SK-MEL-5 (cell line): ENCODE measurements around the gene SMCO4. TPM values are rescaled to one million over a fixed set of nuclear protein-coding genes. Genes with fewer than 3 reads are reported as not detected.
A peak's percentile ranks its signal among the peaks of the same experiment; 100 is the strongest.

Experiments
- DNase-seq: peaks from one replicate; pipeline ENCODE4 v3.0.0-alpha.2; 2016; ENCODE audit warnings: low read depth, low spot score
- in situ Hi-C: cut with HindIII; loops from 2 replicates; pipeline ENCODE4 v1.10.0; 2016; ENCODE audit warnings: low sequenced_read_pairs, high pct_unique_total_duplicates, low pct_unique_long_range_greater_than_20kb
- total RNA-seq: library from RNA; depleted of rRNA; stranded (reverse); fragments of >200 nt; shearing (Covaris generic); gene quantifications from 2 replicates; pipeline ENCODE4 v1.2.3, GENCODE V29; 2014

SMCO4 gene
- total RNA-seq, 1 experiment from 2014 or later, result 50.7 TPM

DNA sequence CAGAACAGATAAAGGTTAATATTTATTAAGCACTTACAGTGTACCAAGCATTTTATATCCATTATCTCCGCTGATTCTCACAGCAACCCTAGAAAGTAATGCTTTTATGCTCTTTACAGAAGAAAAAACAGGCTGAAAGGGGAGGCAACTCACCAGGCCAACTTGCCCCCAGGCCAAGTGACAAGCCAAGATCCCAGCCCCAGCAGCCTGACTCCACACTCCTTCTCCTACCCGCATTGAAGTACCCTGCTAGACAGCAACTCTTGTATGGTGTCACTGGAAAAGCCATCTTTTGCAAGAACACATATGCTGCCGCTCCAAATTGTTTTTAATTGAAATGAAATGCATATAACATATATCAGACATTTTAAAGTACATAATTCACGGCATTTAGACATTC lies 25.6 kb downstream of the SMCO4 start:
- in situ Hi-C loops, result no loop called here
- DNase-seq, result no peak

GRCh38 chr11:93517041-93517440 lies 26.1 kb downstream of the SMCO4 start:
- in situ Hi-C loops, result no loop called here
- no peak for DNase-seq

GRCh38 chr11:93515441-93516025 lies 27.7 kb downstream of the SMCO4 start:
- no peak for DNase-seq
- in situ Hi-C loops, result no loop called here

- no peak for DNase-seq
- in situ Hi-C loops, result no loop called here
These were observed 28.5 kb downstream of the SMCO4 start for GRCh38 chr11:93514712-93515111.

- no peak for DNase-seq
- in situ Hi-C loops, result no loop called here
These were observed 29.4 kb downstream of the SMCO4 start for GRCh38 chr11:93513772-93514171.

GRCh38 chr11:93512949-93513667 lies 30.1 kb downstream of the SMCO4 start:
- in situ Hi-C loops, result no loop called here

DNA sequence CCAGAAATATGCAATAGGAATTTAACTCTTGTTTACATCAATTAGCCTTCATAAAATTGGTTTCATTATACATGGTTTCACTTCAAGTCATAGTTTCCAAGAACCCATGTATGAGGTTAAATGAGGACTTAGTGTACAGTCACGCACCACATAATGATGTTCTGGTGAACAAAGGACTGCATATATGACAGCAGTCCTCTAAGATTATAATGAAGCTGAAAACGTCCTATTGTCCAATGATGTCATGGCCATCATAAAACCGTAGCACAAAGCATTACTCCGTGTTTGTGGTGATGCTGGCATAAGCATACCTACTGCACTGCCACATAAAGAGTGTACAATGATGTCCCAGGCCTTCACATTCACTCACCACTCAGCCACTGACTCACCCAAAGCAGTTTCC lies 31.1 kb downstream of the SMCO4 start:
- in situ Hi-C loops, result no loop called here
- DNase-seq, result no peak

More at GRCh38 chr11:93512949-93513667, 30.1 kb downstream of the SMCO4 start:
- DNase-seq, result no peak

DNA sequence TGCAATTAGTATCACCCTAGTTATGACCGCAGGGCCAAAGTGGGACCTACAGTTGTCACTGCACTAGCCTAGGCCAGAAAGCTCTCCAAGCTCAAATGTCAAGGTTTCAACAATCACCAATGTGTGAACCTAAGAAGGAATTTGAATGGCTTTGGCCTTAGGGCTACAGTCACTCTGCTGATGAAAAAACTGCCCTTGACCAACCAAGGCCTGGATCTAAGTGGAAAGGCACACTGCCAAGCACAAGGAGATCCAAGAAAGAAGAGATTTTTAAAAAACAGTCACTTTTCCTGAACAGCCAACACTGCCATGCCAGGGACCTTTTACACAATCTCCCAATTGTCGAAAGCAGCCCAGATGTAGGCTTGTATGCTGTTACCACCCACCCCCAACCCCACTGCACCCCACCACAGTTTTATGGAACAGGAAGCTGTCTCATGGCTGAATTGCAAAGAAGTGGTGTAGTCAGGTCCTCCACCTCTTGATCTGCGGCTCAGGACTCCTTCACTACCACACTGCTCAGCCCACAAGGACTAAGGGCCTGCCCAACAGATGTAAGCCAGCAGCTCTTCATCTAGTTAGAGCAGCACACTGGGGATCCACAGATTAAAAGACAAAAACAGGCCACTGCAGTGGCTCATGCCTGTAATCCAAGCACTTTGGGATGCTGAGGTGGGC lies 32.9 kb downstream of the SMCO4 start:
- DNase-seq, result no peak
- in situ Hi-C loops, result no loop called here

DNA sequence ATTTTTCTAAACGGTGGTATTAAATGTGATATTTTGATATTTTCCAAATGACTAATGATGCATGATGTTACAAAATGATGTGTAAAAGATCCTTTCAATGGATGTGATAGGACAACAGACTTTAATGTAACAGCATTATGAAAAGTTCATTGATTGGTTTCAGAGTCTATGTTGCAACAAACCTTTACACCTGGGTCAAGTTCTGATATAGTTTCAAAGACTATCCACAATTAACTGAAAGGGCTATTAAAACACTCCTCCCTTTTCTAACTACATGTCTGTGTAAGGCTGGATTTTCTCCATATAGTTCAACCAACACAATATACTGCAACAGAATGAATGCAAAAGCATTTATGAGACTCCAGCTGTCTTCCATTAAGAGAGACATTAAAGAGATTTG lies 35.7 kb downstream of the SMCO4 start:
- no peak for DNase-seq
- in situ Hi-C loops, result no loop called here

GRCh38 chr11:93505703-93506102 lies 37.5 kb downstream of the SMCO4 start:
- in situ Hi-C loops, result no loop called here
- DNase-seq, result no peak

DNA sequence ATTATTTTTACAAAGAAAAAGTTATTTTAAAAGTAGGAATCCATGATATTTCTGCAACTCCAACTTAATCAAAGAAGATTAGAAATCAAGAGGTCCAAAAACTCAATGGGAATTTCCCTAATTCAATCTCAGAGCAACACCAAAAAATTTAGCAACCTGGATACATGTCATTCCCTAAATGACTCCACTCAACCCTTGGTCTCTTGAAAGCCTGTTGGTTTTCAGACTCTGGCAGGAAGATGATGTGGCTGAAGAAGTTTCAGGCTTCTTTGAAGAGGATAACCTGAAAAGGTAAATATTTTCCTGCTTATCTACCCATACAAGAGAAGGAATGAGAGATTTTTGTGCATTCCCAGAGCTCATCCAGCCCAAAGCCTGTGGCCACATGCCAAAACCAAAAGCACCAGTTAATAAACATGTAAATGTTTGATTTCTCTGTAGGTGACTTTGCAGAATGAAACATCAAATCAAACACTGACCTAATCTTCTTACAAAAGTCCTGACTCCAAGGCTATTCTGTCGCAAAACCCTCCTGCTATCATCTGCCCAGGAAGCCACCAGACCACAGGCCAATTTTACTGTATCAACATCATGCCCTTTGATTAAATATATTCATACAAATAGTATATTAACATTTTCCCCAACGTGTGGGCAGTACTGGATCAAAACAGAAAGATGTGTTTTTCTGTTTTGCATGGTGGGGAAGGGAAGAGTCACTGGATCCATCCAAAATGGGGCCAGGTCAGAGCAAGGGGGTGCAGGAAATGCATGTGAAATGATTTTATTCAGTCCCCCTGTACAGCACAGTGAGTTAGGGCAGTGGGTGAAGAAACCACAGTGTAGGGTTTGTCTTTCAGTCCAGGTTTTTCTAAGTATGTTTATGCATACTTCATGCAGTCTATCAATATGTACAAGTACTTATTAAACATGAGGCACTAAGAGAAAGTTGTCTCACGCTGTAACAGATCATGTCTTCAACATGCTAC lies 38.8 kb downstream of the SMCO4 start:
- no peak for DNase-seq
- in situ Hi-C loops, result no loop called here

- in situ Hi-C loops, result no loop called here
- no peak for DNase-seq
These were observed 41.3 kb downstream of the SMCO4 start for GRCh38 chr11:93501856-93502255.

DNA sequence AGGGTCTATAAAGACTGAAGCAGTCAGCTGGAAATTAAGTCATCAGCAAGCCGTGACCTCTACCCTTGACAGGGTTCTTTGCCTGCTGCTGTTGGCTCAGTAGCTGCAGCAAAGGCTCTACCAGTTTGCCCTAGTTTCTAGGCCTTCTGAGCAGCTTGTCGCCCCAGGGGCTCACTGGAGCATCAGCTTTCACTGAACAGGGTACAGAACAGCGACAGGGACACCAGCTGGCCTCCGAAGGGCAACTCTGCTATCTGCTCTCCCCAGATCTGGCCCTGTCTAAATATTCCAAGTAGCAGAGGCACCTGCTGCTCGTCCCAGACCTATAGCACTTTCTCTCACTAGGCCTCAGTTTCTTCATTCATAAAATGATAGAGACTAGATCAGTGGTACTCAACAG lies 42.4 kb downstream of the SMCO4 start:
- in situ Hi-C loops, result no loop called here
- no peak for DNase-seq

DNA sequence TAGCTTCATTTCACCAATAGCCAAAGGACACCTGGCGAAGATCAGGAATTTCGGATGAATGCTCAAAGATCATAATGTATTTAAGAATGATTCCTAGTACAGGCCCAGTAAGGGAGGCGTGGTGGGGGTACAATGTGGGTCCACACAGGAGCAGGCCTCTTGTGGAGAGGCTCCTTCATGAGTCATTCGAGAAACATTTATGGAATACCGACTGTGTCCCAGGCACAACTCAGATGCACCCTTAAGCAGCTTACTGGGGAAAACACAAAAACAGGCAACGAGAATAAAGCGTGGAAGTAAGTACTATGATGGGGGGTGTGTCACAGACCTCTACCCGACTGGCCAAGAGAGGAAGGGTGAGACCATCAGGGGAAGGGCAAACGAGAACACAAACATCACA lies 44.5 kb downstream of the SMCO4 start:
- in situ Hi-C loops, result no loop called here
- peak; percentile 0 for DNase-seq

DNA sequence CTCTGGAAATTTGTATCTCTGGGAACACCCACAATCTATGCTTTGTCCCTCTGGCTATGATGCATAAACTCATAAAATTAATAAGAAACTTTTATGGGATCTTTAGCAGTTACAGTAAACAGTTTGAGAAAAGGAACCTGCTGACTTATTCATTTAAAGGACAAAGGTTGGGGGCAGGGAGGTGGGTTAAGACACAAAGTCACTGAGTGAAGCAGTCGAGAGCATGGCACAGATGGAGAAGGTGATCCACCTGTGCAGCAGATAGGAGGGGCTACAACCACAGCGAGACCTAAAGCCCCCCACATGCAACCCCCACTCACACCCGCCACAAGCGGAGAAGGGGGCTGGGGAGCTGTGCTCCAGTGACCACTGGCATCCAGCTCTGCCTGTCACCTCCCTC lies 45.0 kb downstream of the SMCO4 start:
- in situ Hi-C loops, result no loop called here

GRCh38 chr11:93497596-93497995 lies 45.6 kb downstream of the SMCO4 start:
- in situ Hi-C loops, result no loop called here
- no peak for DNase-seq

More for the DNA sequence above, 45.0 kb downstream of the SMCO4 start:
- DNase-seq, result no peak

GRCh38 chr11:93494357-93494756 lies 48.8 kb downstream of the SMCO4 start:
- DNase-seq, result no peak
- in situ Hi-C loops, result no loop called here
